ENCODE results near the gene NEMP2. TPM values are rescaled to one million over a fixed set of nuclear protein-coding genes. Genes with fewer than 3 reads are reported as not detected.

Gene NEMP2
- total and polyA plus RNA-seq, 2 of the 4 experiments (the other 2 are of a cell fraction), result 1.1 to 1.3 TPM

DNA sequence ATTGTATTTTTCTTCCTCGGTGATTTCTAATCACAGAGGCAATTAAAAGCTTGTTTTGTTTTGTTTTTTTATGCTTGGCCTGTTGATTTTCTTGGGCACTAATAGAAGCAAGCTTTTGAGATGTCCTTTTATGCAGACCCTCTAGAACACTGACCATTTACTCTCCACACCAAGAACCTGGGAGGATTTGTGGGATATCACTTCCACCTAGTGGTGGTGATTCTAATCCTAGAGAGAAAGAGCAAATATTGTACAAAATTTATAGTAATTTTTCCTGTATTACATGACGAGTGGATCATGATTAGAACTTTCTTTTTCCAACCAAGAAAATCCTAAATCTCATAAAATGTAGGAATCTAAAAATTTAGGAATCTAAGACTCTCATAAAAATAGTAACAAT, 23.4 kb downstream of the NEMP2 start:
- Histone ChIP-seq H3K27me3 (ENCODE audit: control insufficient read depth, insufficient read depth, low read length) (no peaks in the 10 kb centered on the region), H4K5ac (ENCODE audit: low read depth, low read length) (no peak overlapping the region), H4K91ac (ENCODE audit: insufficient read depth, low read depth, low read length) (no peak overlapping the region), H3K27ac (ENCODE audit: insufficient read depth, low read length) (no peak overlapping the region), H3K23ac (ENCODE audit: low read depth, low read length) (no peak overlapping the region), H3K14ac (replicated peaks; ENCODE audit: low read depth, low read length) (no peak overlapping the region), H3K9me1 (ENCODE audit: insufficient read depth, low read length) (0 out of 2 replicates have a peak, but pooled peaks cover 3% of the 10 kb centered on the region), H3K4me3 (ENCODE audit: insufficient read depth, low read depth, low read length) (no peak overlapping the region), H3K9ac (ENCODE audit: low read depth, low read length) (no peak overlapping the region), H3K18ac (ENCODE audit: low read depth, low read length) (no peak overlapping the region), H3K4me2 (ENCODE audit: low read depth, low read length) (no peak overlapping the region), H3K4ac (ENCODE audit: low read depth, low read length) (no peak overlapping the region), H3K9me3 (ENCODE audit: control insufficient read depth, insufficient read depth, low read length) (no peaks in the 10 kb centered on the region), H2BK20ac (ENCODE audit: low read depth, low read length) (no peak overlapping the region), H4K20me1 (ENCODE audit: insufficient read depth, low read length) (no peaks in the 10 kb centered on the region), H2AFZ (replicated peaks; ENCODE audit: low read length, poor library complexity) (no peak overlapping the region), H2AK9ac (replicated peaks; ENCODE audit: low read depth, low read length, poor library complexity) (no peak overlapping the region), H2BK5ac (ENCODE audit: low read depth, low read length, poor library complexity, severe bottlenecking) (no peak overlapping the region), H3K4me1 (ENCODE audit: control insufficient read depth, insufficient read depth, low read length) (no peaks in the 10 kb centered on the region), H2BK120ac (ENCODE audit: low read depth, low read length) (no peak overlapping the region), H3K56ac (ENCODE audit: extremely low read depth, insufficient read depth, low read length) (no peak overlapping the region), H2BK15ac (ENCODE audit: low read depth, low read length) (no peak overlapping the region), H4K8ac (ENCODE audit: low read depth in 2 of 2, low read length in 2 of 2) (no peak overlapping the region), H3K79me1 (ENCODE audit: low read depth in 1 of 2, low read length in 2 of 2) (no peaks in the 10 kb centered on the region), H3K36me3 (ENCODE audit: control insufficient read depth, insufficient read depth, low read length) (0 out of 2 replicates have a peak, but pooled peaks cover 2% of the 10 kb centered on the region), H2AK5ac (ENCODE audit: low read depth, low read length) (no peak overlapping the region)
- TF ChIP-seq BHLHE40 (IDR thresholded peaks at IDR 0.05; ENCODE audit: low read depth, low read length), result no peak
- peak; percentile 73 for TF ChIP-seq CTCF (conservative IDR thresholded peaks at IDR 0.05; ENCODE audit: low read depth, low read length)
- TF ChIP-seq NFE2L2 (IDR thresholded peaks at IDR 0.05; ENCODE audit: low read depth, low read length), result no peak
- no peak for TF ChIP-seq MAFK (IDR thresholded peaks at IDR 0.05; ENCODE audit: low read depth, low read length)
- TF ChIP-seq RCOR1 (IDR thresholded peaks at IDR 0.05; ENCODE audit: insufficient replicate concordance, low read length), result no peak
- no peak for TF ChIP-seq RFX5 (IDR thresholded peaks at IDR 0.05; ENCODE audit: low read depth, low read length)
- no peak for TF ChIP-seq FOS (IDR thresholded peaks at IDR 0.05; ENCODE audit: low read depth, low read length)
- no peak for TF ChIP-seq MXI1 (IDR thresholded peaks at IDR 0.05; ENCODE audit: borderline replicate concordance, low read depth, low read length)
- TF ChIP-seq USF2 (IDR thresholded peaks at IDR 0.05; ENCODE audit: low read depth, low read length), result no peak
- no peak for TF ChIP-seq POLR2A (IDR thresholded peaks at IDR 0.05; ENCODE audit: low read depth, low read length)
- TF ChIP-seq CEBPB (IDR thresholded peaks at IDR 0.05; ENCODE audit: low read depth, low read length), result no peak
- no peak for TF ChIP-seq MAZ (IDR thresholded peaks at IDR 0.05; ENCODE audit: borderline replicate concordance, low read depth, low read length)
- TF ChIP-seq SMC3 (IDR thresholded peaks at IDR 0.05; ENCODE audit: low read depth, low read length), result peak; percentile 80
- peak; percentile 84 for TF ChIP-seq RAD21 (IDR thresholded peaks at IDR 0.05; ENCODE audit: low read length)
- TF ChIP-seq CHD1 (IDR thresholded peaks at IDR 0.05; ENCODE audit: low read depth, low read length), result no peak
- no peak for TF ChIP-seq ELK1 (IDR thresholded peaks at IDR 0.05; ENCODE audit: borderline replicate concordance, low read depth, low read length)
- intact Hi-C loops (cut with micrococcal nuclease), result loop anchor here (1.0 kb wide), 2 partner anchors 183 to 422 kb away; no protein-coding TSS in a partner anchor
- peak; percentile 57 for DNase-seq
- dilution Hi-C loops (cut with HindIII; ENCODE audit: low sequenced_read_pairs, unreplicated experiment), result no loop called here
- ATAC-seq (ENCODE audit: low read depth), result peak; percentile 68
- in situ Hi-C loops (cut with MboI; ENCODE audit: low sequenced_read_pairs), result no loop called here
- no TSS peak for BruUV-seq (replicated peaks)
- no CpG with 5 or more reads among the region's 2 CpGs for WGBS, 2 experiments (ENCODE audit: extremely low coverage in 2 of 2, insufficient read length in 1 of 2)
- POLR2A ChIA-PET (ENCODE audit: unreplicated experiment), result no interaction called here
- CTCF ChIA-PET, result interaction anchor here (0.6 to 1.0 kb wide), 2 partner anchors 160 to 183 kb away, joined by 4 to 10 read pairs; no protein-coding TSS in a partner anchor
